Lower leg skin (tissue), 4 donors: ENCODE data around the gene TPRN. TPM values are rescaled to one million over a fixed set of nuclear protein-coding genes. Genes with fewer than 3 reads are reported as not detected.
"Not testable (repeated sequence)": the region's sequence is repeated elsewhere in the genome, so short reads cannot be mapped to it uniquely, and the experiment has no call there.

Source experiments
- DNase-seq, 2 donors: peaks; one replicate each; pipeline ENCODE4 v3.0.0-alpha.2; 2019; ENCODE audit warnings: low spot score in 2 of 2
- H3K4me3 ChIP-seq: fragments of 200-600 bp; sonication (generic); 2 replicates; pipeline ENCODE4 v1.5.1; 2017; ENCODE audit warnings: mild to moderate bottlenecking, low read depth; ENCODE audit not compliant: poor library complexity, severe bottlenecking
- CTCF ChIP-seq, 3 donors: fragments of 450-650 bp; IDR thresholded peaks; one replicate each; pipeline ENCODE4 v1.5.1; 2016; ENCODE audit warnings: antibody characterized with exemption in 3 of 3, mild to moderate bottlenecking in 3 of 3, moderate library complexity in 2 of 3
- POLR2A ChIP-seq, 2 donors: fragments of 450-650 bp; IDR thresholded peaks; one replicate each; pipeline ENCODE4 v1.6.1; 2016 to 2017; ENCODE audit warnings: antibody characterized with exemption in 2 of 2, mild to moderate bottlenecking in 1 of 2, moderate library complexity in 1 of 2
- WGBS, 2 donors: methylation state at CpG; one replicate each; pipeline ENCODE4 v1.1.5; 2018; 5-methylcytosine and 5-hydroxymethylcytosine counted together
- intact Hi-C: fragments of 100-400 bp; cut with DNase I; formaldehyde crosslinking; loops from one replicate; pipeline ENCODE4 v1.15.0; 2023; ENCODE audit warnings: low total_unique reads
- total RNA-seq, 4 donors: library from RNA; depleted of rRNA; stranded (reverse); fragments of >200 nt; gene quantifications; one replicate each; pipeline ENCODE4 v1.1.0, GENCODE V29; 2016

TPRN gene
- total RNA-seq, 4 donors from 2014 or later, result 27.6 to 34.2 (median 29.1) TPM

DNA sequence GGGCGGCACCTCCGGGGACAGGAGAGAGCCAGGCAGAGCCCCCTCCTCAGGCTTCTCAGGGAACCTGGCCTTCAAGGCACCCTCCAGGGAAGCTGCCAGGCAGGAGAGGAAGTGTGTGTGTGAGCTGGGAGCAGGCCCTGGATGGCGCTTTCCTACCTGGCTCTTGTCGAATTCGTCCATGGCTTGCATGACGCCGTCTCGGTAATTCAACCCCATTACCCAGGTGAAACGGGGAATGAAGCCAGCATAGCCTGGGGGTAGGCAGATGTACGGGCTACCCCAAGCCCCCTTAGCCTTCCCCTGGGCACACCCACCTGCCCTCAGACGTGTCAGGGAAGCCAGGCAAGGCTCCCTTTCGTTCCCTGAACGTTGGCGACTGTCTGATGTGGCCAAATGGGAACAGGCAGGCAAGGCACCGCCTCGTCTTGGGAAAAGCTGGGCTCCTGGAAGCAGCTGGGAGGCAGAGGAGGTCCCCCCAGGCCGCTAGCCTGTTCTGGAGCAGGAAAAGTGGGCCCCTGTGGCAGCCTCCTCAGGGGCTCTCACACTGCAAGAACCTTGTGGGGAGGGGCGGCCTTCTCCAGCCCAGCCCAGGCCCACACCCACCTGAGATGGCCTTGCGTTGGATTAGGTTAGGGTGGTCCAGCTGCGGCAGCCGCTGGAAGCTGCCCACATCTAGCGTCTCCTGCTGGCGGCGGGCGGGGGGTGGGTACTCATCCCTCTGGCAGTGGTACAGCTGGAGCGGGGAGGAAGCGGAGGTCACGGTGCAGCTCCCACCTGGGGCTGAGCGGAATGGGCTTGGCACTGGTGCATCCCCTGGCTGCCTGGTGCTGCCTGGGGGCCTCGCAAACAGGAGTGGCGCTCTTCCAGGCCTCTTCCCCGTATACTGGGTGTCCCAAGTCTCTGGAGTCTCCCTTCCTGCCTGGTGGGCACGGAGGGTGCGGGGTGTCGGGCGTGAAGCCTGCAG lies 44.2 kb upstream of the TPRN start:
- 44 to 48% methylated on average over 26 to 27 of the region's 36 CpGs for WGBS, 2 donors
- intact Hi-C loops, result no loop called here
- no peak for TF ChIP-seq POLR2A (IDR thresholded peaks at IDR 0.05)
- TF ChIP-seq CTCF (IDR thresholded peaks at IDR 0.05), result no peak
- H3K4me3 ChIP-seq, result no peak overlapping the region
- no peak for DNase-seq

- no peak for DNase-seq
- intact Hi-C loops, result no loop called here
- TF ChIP-seq CTCF (IDR thresholded peaks at IDR 0.05) (no peak), POLR2A (IDR thresholded peaks at IDR 0.05) (no peak)
- WGBS, 2 donors, result 47 to 75% methylated on average over 13 to 14 of the region's 15 CpGs
- no peak overlapping the region for H3K4me3 ChIP-seq
Measured at GRCh38 chr9:137243626-137244485, 43.3 kb upstream of the TPRN start.

DNA sequence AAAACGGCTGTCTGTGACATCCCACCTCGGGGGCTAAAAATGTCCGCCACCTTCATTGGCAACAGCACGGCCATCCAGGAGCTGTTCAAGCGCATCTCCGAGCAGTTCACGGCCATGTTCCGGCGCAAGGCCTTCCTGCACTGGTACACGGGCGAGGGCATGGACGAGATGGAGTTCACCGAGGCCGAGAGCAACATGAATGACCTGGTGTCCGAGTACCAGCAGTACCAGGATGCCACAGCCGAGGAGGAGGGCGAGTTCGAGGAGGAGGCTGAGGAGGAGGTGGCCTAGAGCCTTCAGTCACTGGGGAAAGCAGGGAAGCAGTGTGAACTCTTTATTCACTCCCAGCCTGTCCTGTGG lies 42.7 kb upstream of the TPRN start:
- intact Hi-C loops, DNase-seq, H3K4me3 ChIP-seq: not testable (repeated sequence)
- 75 to 84% methylated on average over 18 of the region's 18 CpGs for WGBS, 2 donors

DNA sequence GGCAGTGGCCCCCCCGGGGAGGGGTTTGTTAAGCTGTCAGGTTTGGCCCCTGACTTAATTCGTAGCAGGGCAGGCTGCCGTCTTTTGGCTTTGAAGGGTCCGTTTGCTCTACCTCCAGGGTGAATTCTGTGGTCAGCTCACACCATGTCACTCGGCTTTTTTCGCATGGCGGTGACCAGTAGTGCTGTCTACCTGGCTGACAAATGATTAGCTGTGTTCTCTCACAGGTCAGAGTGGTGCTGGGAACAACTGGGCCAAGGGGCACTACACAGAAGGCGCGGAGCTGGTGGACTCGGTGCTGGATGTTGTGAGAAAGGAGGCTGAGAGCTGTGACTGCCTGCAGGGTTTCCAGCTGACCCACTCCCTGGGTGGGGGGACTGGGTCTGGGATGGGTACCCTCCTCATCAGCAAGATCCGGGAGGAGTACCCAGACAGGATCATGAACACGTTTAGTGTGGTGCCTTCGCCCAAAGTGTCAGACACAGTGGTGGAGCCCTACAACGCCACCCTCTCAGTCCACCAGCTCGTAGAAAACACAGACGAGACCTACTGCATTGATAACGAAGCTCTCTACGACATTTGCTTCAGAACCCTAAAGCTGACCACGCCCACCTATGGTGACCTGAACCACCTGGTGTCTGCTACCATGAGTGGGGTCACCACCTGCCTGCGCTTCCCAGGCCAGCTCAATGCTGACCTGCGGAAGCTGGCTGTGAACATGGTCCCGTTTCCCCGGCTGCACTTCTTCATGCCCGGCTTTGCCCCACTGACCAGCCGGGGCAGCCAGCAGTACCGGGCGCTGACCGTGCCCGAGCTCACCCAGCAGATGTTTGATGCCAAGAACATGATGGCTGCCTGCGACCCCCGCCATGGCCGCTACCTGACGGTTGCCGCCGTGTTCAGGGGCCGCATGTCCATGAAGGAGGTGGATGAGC lies 42.0 kb upstream of the TPRN start:
- peak overlapping the region; percentile 73 for H3K4me3 ChIP-seq
- intact Hi-C loops, result no loop called here
- no peak for DNase-seq
- TF ChIP-seq POLR2A (IDR thresholded peaks at IDR 0.05) (no peak), CTCF (IDR thresholded peaks at IDR 0.05) (no peak)
- whole genome bisulfite sequencing, 2 donors, result 64 to 78% methylated on average over 32 to 36 of the region's 36 CpGs

- intact Hi-C loops, result no loop called here
- 0 to 4% methylated on average over 12 to 58 of the region's 83 CpGs for WGBS, 2 donors
- DNase-seq, result peak; percentile 57 to 95
- TF ChIP-seq POLR2A (IDR thresholded peaks at IDR 0.05), result no peak
- no peak for TF ChIP-seq CTCF (IDR thresholded peaks at IDR 0.05)
- H3K4me3 ChIP-seq, result peak overlapping the region; percentile 73
Measured at GRCh38 chr9:137241490-137242268, 41.1 kb upstream of the TPRN start.
